Aorta (tissue), 5 donors: ENCODE results near the gene PEX7. TPM values are rescaled to one million over a fixed set of nuclear protein-coding genes. Genes with fewer than 3 reads are reported as not detected.
A peak's percentile ranks its signal among the peaks of the same experiment; 100 is the strongest.
"Not testable (repeated sequence)": the region's sequence is repeated elsewhere in the genome, so short reads cannot be mapped to it uniquely, and the experiment has no call there.

Experiments used
- ATAC-seq: fragments of 200-7000 bp; cut with Tn5 transposase; one replicate; pipeline ENCODE4 v1.9.1; 2022; ENCODE audit warnings: moderate library complexity; ENCODE audit not compliant: low FRiP score
- DNase-seq, 2 donors: peaks; one replicate each; pipeline ENCODE4 v3.0.0-alpha.2; 2020
- H3K27ac ChIP-seq, 2 donors: one replicate each; pipeline ENCODE4 v1.5.1; 2013; ENCODE audit warnings: low read length in 2 of 2, mild to moderate bottlenecking in 2 of 2, moderate library complexity in 2 of 2, control low read depth in 1 of 2, inconsistent platforms in 1 of 2, low read depth in 1 of 2
- H3K27me3 ChIP-seq, 2 donors: one replicate each; pipeline ENCODE4 v1.6.1; 2013; ENCODE audit warnings: control low read depth in 1 of 2, low read length in 1 of 2, mild to moderate bottlenecking in 1 of 2, moderate library complexity in 1 of 2; ENCODE audit not compliant: insufficient read depth in 2 of 2, control insufficient read depth in 1 of 2
- H3K36me3 ChIP-seq, 2 donors: one replicate each; pipeline ENCODE4 v1.6.1; 2013; ENCODE audit warnings: control low read depth in 1 of 2, low read length in 1 of 2, mild to moderate bottlenecking in 1 of 2; ENCODE audit not compliant: insufficient read depth in 2 of 2, control insufficient read depth in 1 of 2
- H3K4me1 ChIP-seq, 2 donors: one replicate each; pipeline ENCODE4 v1.6.1; 2013; ENCODE audit warnings: low read length in 2 of 2, control low read depth in 1 of 2, mild to moderate bottlenecking in 1 of 2, moderate library complexity in 1 of 2; ENCODE audit not compliant: insufficient read depth in 2 of 2, control insufficient read depth in 1 of 2
- H3K4me3 ChIP-seq, 2 donors: one replicate each; pipeline ENCODE4 v1.5.1; 2013; ENCODE audit warnings: low read length in 2 of 2, control low read depth in 1 of 2, mild to moderate bottlenecking in 1 of 2
- H3K9me3 ChIP-seq: one replicate; pipeline ENCODE4 v1.6.1; 2013; ENCODE audit warnings: mild to moderate bottlenecking, low read length; ENCODE audit not compliant: control insufficient read depth
- WGBS, 2 donors: extraction: QIAGEN DNeasy Blood & Tissue Kit; methylation state at CpG; one replicate each; pipeline ENCODE4 v1.1.7; 2013; 5-methylcytosine and 5-hydroxymethylcytosine counted together
- intact Hi-C, 2 donors: fragments of 100-400 bp; cut with DNase I; formaldehyde crosslinking; loops; one replicate each; pipeline versions ENCODE4 v1.14.2 to v1.15.0; 2022
- polyA plus RNA-seq, 2 donors: library from polyadenylated mRNA; stranded (reverse); fragments of 200-250 nt; gene quantifications; one replicate each; pipeline ENCODE4 v1.2.3, GENCODE V29; 2013
- total RNA-seq, 2 donors: library from RNA; stranded (reverse); fragmentation: NEBNext Ultra II Directional; extraction: Animal tissue kit (Norgen Biotek cat#: 25700); gene quantifications; one replicate each; pipeline ENCODE4 v1.2.1, GENCODE V29; 2021
- donor health status: healthy with polysubstance abuse.
- donor health status: Bipolar disorder and iron deficiency.
- donor health status: DM: no; HTN: no; CAD: no.
- donor health status: DM: no; HTN: no; CAD: no.
- donor health status: DM: yes; HTN: yes; CAD: no.

Gene PEX7
- total and polyA plus RNA-seq, 4 donors = 4.2 to 5.8 (median 5.2) TPM

- Histone ChIP-seq H3K4me3 (peak overlapping the region in 1 of 2 donors; percentile 28), H3K9me3 (no peaks in the 10 kb centered on the region), H3K36me3 (no peaks in the 10 kb centered on the region), H3K4me1 (peaks cover 3 to 26% of the 10 kb centered on the region in 2 donors), H3K27me3 (no peaks in the 10 kb centered on the region), H3K27ac (peak overlapping the region; percentile 50 to 83)
- DNase-seq (no peak), ATAC-seq (no peak)
- WGBS, 2 donors = 31 to 43% methylated on average over 4 of the region's 4 CpGs
- intact Hi-C loops = loop anchor here in 1 of 2 donors (5.0 kb wide), 1 partner anchor 100 kb away; no protein-coding TSS in a partner anchor
These were observed 34.7 kb upstream of the PEX7 start for GRCh38 chr6:136787726-136788068.

GRCh38 chr6:136788069-136788902, 34.1 kb upstream of the PEX7 start:
- intact Hi-C loops = loop anchor here in 1 of 2 donors (5.0 kb wide), 1 partner anchor 101 kb away; no protein-coding TSS in a partner anchor
- no peak for DNase-seq
- H3K27me3 ChIP-seq = no peaks in the 10 kb centered on the region
- peak overlapping the region in 1 of 2 donors; percentile 28 for H3K4me3 ChIP-seq
- no peak for ATAC-seq
- H3K27ac ChIP-seq = peak overlapping the region in 1 of 2 donors; percentile 83
- no peaks in the 10 kb centered on the region for H3K9me3 ChIP-seq
- no peaks in the 10 kb centered on the region for H3K36me3 ChIP-seq
- H3K4me1 ChIP-seq = peaks cover 3 to 26% of the 10 kb centered on the region in 2 donors
- 54 to 55% methylated on average over 7 of the region's 7 CpGs for WGBS, 2 donors

GRCh38 chr6:136789440-136789839, 33.0 kb upstream of the PEX7 start:
- 23 to 30% methylated on average over 3 of the region's 3 CpGs for WGBS, 2 donors
- not testable (repeated sequence) for ATAC-seq, DNase-seq, H3K27me3 ChIP-seq, H3K9me3 ChIP-seq, H3K36me3 ChIP-seq
- Histone ChIP-seq H3K4me1 (peaks cover 3 to 19% of the 10 kb centered on the region in 2 donors), H3K27ac (peak overlapping the region; percentile 39 to 91), H3K4me3 (peak overlapping the region; percentile 67 to 72)
- intact Hi-C loops = loop anchor here in 1 of 2 donors (5.0 kb wide), 1 partner anchor 102 kb away; no protein-coding TSS in a partner anchor

GRCh38 chr6:136790411-136791295, 31.7 kb upstream of the PEX7 start:
- DNase-seq (no peak), ATAC-seq (no peak)
- Histone ChIP-seq H3K9me3 (no peaks in the 10 kb centered on the region), H3K4me1 (peaks cover 3 to 10% of the 10 kb centered on the region in 2 donors), H3K4me3 (peak overlapping the region; percentile 72 to 93), H3K27ac (peak overlapping the region; percentile 70 to 80), H3K27me3 (no peaks in the 10 kb centered on the region), H3K36me3 (no peaks in the 10 kb centered on the region)
- intact Hi-C loops = loop anchor here in 1 of 2 donors (5.0 kb wide), 1 partner anchor 33 kb away; no protein-coding TSS in a partner anchor
- 1 to 2% methylated on average over 7 of the region's 7 CpGs for WGBS, 2 donors

DNA sequence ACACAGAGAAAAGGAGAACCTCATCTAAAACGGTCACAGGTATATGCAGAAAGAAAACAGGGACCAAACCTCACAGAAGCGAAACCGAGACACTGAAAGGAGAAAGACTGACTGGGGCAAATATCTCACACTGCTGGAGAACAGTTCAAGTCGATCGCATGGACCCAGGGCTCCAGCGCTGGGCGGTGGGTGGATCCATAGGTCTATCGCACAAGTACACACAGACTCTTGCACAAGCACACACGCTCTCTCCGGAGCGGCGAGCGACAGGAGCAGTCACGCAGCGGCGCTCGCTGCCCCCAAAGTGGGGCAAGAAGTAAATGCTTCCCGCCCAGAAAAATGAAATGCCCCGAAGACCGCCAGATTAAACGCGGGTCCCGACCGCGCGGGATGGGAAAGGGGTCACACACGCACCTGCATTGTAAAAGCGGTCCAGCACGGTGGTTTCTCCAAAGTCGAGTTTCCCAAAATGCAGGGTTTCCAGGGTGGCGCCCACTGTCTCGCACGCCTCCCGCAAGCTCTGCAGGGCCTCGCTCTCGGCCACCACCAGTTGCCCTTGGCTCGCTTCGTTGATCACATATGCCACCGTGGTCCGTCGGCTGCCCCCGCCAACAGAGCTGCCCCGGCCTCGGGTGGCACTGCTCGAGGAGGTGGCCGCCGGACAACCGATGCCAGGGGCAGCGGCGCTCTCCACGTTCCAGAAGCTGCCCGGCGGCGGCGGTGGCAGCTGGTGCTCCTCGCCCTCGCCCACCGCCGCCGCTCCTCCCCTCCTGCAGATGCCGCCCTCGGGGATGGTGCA, 30.9 kb upstream of the PEX7 start:
- Histone ChIP-seq H3K27ac (peak overlapping the region; percentile 80 to 89), H3K36me3 (no peaks in the 10 kb centered on the region), H3K9me3 (no peaks in the 10 kb centered on the region), H3K4me3 (peak overlapping the region; percentile 72 to 93), H3K27me3 (no peaks in the 10 kb centered on the region), H3K4me1 (peaks cover 3 to 7% of the 10 kb centered on the region in 2 donors)
- intact Hi-C loops = loop anchor here (1.0 to 5.0 kb wide), 6 partner anchors 31 to 211 kb away; partner anchors contain the start of gene PEX7 (in 1 of the 2)
- ATAC-seq (peak; percentile 74), DNase-seq (peak; percentile 79 to 87)
- 0 to 1% methylated on average over 60 to 62 of the region's 62 CpGs for WGBS, 2 donors

DNA sequence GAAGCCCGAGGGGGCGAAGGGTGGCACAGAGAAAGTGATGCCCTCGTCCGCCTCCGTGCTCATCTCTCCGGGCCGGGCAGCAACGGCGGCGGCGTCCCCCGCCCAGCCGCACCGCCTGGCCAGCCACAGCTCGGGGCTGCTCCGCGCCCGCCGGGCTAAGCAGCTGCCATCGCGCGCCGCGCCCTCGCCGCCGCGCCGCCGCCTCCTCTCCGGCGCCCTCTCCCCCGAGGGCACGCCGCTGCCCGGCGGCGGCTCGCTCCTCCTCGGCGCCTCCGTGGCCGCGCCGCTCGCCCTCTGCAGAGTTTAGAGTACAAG, 30.3 kb upstream of the PEX7 start:
- DNase-seq = no peak
- WGBS, 2 donors = 0% methylated on average over 7 to 46 of the region's 46 CpGs
- intact Hi-C loops = loop anchor here (1.0 to 5.0 kb wide), 6 partner anchors 31 to 211 kb away; partner anchors contain the start of gene PEX7 (in 1 of the 2)

DNA sequence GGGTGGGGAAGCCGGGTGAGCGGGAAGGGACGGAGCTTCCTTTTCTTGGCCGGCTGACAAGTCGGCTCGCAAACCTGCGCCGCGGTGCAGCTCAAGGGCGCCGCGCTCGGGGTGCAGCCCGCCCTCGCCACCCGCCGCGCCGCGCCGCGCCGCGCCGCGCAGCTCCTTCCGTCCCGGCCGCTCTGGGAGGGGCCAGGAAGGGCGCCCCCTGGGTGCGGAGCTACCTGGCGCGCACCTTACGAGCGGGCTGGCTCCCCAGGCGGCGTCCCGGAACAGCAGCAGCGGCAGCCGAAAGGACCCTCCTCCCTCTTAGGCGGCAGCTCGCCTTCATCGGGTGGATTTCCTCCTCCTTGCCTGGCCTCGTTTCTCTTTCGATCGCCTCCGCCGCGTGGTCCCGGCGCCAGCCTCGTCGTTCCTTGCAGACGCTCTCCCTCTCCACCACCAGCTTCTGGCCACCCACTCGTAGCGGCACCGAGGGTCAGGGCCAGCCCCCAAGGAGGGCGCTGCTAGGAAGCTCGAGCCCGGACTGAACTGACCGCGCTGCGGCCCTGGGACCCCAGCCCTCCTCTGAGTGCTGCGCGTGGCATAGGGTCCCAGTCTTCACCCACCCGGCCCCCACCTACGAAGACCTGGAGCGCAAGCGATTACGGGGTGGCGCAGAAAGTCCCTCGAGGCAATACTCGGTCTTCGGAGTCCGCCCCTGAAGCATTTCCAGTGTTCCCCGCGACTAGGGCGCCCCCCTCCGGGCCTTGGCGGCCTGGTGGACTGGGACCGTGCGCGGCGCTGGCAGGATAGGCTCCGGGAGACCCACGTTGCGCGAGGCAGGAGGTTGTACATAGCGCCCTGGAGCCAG, 29.8 kb upstream of the PEX7 start, which contains the start of gene MAP3K5:
Gene MAP3K5, minus strand, starts transcription at position 68 of the 853 bp plus-strand sequence. CDS start 320 bp downstream, outside the sequence.
- intact Hi-C loops = loop anchor here (1.0 to 5.0 kb wide), 6 partner anchors 30 to 212 kb away; partner anchors contain the start of gene PEX7 (in 1 of the 2)
- peak; percentile 94 for ATAC-seq
- WGBS, 2 donors = 0% methylated on average over 69 to 89 of the region's 89 CpGs
- no peaks in the 10 kb centered on the region for H3K4me1 ChIP-seq
- H3K4me3 ChIP-seq = peak within 1 kb of the TSS; percentile 72 to 93
- no peaks in the 10 kb centered on the region for H3K9me3 ChIP-seq
- H3K27ac ChIP-seq = peak within 1 kb of the TSS; percentile 89 to 97
- no peaks in the 10 kb centered on the region for H3K27me3 ChIP-seq
- no peaks in the 10 kb centered on the region for H3K36me3 ChIP-seq
- peak; percentile 97 to 99 for DNase-seq

More for the DNA sequence above, 30.3 kb upstream of the PEX7 start:
- Histone ChIP-seq H3K9me3 (no peaks in the 10 kb centered on the region), H3K27me3 (no peaks in the 10 kb centered on the region), H3K36me3 (no peaks in the 10 kb centered on the region), H3K4me3 (peak overlapping the region; percentile 72 to 93), H3K27ac (peak overlapping the region; percentile 80 to 89), H3K4me1 (peaks cover 3 to 4% of the 10 kb centered on the region in 2 donors)
- ATAC-seq = no peak
